H1 (cell line): Measurements from ENCODE around the gene ZNF423. TPM values are rescaled to one million over a fixed set of nuclear protein-coding genes. Genes with fewer than 3 reads are reported as not detected.

ENCODE experiments used
- CBX8 ChIP-seq: fragments of 300-800, 300-1000 bp; sonication (generic); IDR thresholded peaks from 2 replicates; pipeline ENCODE4 v1.7.1; 2016; ENCODE audit warnings: low read depth, low read length, borderline replicate concordance
- polyA plus RNA-seq, 7 experiments: library from polyadenylated mRNA; depleted of rRNA in 3 of 7; stranded (reverse) in 5 of 7; unstranded in 2 of 7; fragments of >200 nt in 5 of 7; fragments of 200-250 nt in 2 of 7; gene quantifications; 1 replicate in 5 of 7; 2 replicates in 1 of 7; 4 replicates in 1 of 7; pipeline versions ENCODE4 v1.2.1 to v1.2.3, GENCODE V29; 2011 to 2013; ENCODE audit warnings: missing spikeins in 2 of 7, mixed read lengths in 2 of 7
- total RNA-seq: library from RNA; stranded (reverse); fragmentation: NEBNext Ultra II Directional; extraction: Animal tissue kit (Norgen Biotek cat#: 25700); gene quantifications from 2 replicates; pipeline ENCODE4 v1.2.1, GENCODE V29; 2021
- TF ChIP-seq, protein P1 (sequence below): fragments of 300-600 bp; sonication (generic); IDR thresholded peaks from 2 replicates; pipeline ENCODE4 v1.7.1; 2012; ENCODE audit warnings: low read length, moderate library complexity, mild to moderate bottlenecking, inconsistent platforms; ENCODE audit not compliant: insufficient replicate concordance

ZNF423 gene
- total and polyA plus RNA-seq, 2 of the 8 experiments (the other 6 are each of a cell fraction or from before 2014, with no cell fraction given): 38.2 to 52.3 TPM

DNA sequence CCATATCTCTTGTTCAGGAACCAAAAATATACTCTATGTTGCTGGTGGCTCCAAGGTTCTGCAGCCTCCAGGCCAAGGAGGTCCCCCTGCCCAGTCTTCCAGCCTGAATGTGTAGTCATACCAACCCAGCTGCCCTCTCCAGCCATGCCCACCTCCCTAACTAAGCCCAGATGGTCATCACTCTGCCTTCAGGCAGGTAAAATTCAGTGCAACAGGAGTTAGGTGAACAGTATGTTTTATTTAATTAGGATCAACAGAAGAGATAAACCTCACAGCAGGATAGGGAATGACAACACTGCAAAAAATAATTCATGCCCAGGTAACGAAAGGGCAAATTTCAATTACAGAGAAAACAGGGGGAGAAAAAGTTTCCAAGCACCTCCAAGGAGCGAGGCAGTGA is 9.1 kb downstream of the ZNF423 start (continued):
- TF ChIP-seq, protein P1, sequence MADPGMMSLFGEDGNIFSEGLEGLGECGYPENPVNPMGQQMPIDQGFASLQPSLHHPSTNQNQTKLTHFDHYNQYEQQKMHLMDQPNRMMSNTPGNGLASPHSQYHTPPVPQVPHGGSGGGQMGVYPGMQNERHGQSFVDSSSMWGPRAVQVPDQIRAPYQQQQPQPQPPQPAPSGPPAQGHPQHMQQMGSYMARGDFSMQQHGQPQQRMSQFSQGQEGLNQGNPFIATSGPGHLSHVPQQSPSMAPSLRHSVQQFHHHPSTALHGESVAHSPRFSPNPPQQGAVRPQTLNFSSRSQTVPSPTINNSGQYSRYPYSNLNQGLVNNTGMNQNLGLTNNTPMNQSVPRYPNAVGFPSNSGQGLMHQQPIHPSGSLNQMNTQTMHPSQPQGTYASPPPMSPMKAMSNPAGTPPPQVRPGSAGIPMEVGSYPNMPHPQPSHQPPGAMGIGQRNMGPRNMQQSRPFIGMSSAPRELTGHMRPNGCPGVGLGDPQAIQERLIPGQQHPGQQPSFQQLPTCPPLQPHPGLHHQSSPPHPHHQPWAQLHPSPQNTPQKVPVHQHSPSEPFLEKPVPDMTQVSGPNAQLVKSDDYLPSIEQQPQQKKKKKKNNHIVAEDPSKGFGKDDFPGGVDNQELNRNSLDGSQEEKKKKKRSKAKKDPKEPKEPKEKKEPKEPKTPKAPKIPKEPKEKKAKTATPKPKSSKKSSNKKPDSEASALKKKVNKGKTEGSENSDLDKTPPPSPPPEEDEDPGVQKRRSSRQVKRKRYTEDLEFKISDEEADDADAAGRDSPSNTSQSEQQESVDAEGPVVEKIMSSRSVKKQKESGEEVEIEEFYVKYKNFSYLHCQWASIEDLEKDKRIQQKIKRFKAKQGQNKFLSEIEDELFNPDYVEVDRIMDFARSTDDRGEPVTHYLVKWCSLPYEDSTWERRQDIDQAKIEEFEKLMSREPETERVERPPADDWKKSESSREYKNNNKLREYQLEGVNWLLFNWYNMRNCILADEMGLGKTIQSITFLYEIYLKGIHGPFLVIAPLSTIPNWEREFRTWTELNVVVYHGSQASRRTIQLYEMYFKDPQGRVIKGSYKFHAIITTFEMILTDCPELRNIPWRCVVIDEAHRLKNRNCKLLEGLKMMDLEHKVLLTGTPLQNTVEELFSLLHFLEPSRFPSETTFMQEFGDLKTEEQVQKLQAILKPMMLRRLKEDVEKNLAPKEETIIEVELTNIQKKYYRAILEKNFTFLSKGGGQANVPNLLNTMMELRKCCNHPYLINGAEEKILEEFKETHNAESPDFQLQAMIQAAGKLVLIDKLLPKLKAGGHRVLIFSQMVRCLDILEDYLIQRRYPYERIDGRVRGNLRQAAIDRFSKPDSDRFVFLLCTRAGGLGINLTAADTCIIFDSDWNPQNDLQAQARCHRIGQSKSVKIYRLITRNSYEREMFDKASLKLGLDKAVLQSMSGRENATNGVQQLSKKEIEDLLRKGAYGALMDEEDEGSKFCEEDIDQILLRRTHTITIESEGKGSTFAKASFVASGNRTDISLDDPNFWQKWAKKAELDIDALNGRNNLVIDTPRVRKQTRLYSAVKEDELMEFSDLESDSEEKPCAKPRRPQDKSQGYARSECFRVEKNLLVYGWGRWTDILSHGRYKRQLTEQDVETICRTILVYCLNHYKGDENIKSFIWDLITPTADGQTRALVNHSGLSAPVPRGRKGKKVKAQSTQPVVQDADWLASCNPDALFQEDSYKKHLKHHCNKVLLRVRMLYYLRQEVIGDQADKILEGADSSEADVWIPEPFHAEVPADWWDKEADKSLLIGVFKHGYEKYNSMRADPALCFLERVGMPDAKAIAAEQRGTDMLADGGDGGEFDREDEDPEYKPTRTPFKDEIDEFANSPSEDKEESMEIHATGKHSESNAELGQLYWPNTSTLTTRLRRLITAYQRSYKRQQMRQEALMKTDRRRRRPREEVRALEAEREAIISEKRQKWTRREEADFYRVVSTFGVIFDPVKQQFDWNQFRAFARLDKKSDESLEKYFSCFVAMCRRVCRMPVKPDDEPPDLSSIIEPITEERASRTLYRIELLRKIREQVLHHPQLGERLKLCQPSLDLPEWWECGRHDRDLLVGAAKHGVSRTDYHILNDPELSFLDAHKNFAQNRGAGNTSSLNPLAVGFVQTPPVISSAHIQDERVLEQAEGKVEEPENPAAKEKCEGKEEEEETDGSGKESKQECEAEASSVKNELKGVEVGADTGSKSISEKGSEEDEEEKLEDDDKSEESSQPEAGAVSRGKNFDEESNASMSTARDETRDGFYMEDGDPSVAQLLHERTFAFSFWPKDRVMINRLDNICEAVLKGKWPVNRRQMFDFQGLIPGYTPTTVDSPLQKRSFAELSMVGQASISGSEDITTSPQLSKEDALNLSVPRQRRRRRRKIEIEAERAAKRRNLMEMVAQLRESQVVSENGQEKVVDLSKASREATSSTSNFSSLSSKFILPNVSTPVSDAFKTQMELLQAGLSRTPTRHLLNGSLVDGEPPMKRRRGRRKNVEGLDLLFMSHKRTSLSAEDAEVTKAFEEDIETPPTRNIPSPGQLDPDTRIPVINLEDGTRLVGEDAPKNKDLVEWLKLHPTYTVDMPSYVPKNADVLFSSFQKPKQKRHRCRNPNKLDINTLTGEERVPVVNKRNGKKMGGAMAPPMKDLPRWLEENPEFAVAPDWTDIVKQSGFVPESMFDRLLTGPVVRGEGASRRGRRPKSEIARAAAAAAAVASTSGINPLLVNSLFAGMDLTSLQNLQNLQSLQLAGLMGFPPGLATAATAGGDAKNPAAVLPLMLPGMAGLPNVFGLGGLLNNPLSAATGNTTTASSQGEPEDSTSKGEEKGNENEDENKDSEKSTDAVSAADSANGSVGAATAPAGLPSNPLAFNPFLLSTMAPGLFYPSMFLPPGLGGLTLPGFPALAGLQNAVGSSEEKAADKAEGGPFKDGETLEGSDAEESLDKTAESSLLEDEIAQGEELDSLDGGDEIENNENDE: no peak
- no peak for TF ChIP-seq CBX8
- TF ChIP-seq, all 59 proteins: peak for 0
